NCI-H2029 treated with DMSO at 0.1 percent for 48 hours (cell line): ENCODE data around the gene TLCD3B.
A peak's percentile ranks its signal among the peaks of the same experiment; 100 is the strongest.

ENCODE experiments used
- DNase-seq: peaks from one replicate; lab custom pipeline; 2025; lab: John Stamatoyannopoulos, UW

Gene TLCD3B, protein sequence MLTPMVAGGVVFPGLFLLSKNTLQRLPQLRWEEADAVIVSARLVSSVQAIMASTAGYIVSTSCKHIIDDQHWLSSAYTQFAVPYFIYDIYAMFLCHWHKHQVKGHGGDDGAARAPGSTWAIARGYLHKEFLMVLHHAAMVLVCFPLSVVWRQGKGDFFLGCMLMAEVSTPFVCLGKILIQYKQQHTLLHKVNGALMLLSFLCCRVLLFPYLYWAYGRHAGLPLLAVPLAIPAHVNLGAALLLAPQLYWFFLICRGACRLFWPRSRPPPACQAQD

GRCh38 chr16:30030841-30031413 is at the start of gene TLCD3B:
TSS of gene TLCD3B (minus strand) at chr16:30031271. CDS start at chr16:30030527, 744 bp downstream.
- no peak for DNase-seq

DNA sequence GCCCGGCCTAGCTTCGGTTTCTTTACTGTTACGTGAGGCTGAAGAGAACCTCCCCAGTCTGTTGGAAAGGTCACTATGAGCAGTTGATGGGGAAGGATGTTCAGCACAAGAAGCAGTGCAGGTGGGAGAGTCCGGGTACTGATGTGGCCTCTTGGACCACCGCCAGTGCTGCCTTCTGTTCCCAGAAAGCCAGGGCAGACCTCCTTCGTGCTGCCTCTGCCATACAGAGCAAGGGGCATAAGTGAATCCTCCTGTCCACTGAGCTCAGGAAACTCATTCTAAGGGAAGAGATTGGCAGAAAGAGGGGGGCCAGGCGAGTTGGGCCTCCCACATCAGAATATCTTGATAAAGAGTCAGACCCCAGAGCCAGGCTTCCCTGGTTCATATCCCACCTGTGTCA is 48.4 kb upstream of the TLCD3B start:
- DNase-seq: no peak

- no peak for DNase-seq
These were observed 47.7 kb upstream of the TLCD3B start for GRCh38 chr16:30078744-30079143.

DNA sequence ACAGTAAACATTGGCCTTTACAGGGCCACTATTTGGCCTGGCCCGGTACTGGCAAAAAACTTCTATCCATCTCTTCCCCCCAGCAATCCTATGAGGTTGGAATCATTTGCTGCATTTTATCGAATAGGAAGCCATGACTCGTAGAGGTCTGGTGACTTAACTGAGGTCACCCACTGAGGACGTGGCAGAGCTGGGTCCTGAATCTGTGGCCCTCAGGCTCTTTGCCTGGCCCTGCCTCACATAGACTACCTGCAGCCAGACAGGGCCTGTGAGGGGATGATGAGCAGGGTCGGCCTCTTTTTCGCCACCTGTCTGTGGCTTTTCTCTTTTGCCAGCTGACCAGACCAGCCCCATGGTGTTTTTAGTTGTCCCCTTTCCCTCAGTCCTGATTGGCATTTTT is 46.6 kb upstream of the TLCD3B start:
- DNase-seq: no peak

GRCh38 chr16:30076276-30076791 is 45.3 kb upstream of the TLCD3B start:
- no peak for DNase-seq

DNA sequence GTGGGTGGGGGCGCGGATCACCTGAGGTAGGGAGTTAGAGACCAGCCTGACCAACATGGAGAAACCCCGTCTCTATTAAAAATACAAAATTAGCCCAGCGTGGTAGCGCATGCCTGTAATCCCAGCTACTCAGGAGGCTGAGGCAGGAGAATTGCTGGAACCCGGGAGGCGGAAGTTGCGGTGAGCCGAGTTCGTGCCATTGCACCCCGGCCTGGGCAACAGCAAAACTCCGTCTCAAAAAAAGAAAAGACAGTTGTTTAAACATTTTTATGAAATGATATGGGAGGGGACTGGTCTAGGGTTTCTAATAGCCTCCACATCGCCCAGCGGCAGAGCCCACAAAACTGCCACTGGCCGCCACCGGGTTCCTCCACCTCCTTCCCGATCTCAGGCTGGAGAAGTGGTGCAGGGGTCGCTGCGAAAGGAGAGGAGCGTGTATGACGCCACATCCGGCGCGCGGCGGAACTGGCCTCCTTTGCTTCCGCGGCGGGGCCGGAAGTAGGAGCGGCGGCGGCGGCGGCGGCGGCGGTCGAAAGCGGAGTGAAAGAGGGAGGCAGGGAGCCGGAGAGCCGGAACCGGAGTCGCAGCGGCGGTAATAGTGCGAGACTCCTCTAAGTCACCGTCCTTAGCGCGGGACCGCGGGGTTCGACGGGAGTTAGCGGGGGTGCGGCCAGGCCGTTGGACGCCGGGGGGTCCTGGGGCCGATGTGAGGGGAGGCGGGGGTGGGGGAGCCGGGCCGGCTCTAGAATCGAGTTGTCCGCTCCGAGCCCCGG is 44.6 kb upstream of the TLCD3B start, which contains the start of gene PPP4C:
PPP4C (plus strand) TSS at position 492 of the 773 bp plus-strand sequence. CDS start 384 bp downstream, outside the sequence.
- peak; percentile 63 for DNase-seq

GRCh38 chr16:30070490-30070889 is 39.4 kb upstream of the TLCD3B start:
- DNase-seq: no peak

GRCh38 chr16:30069611-30070462 is 38.8 kb upstream of the TLCD3B start:
- no peak for DNase-seq

DNA sequence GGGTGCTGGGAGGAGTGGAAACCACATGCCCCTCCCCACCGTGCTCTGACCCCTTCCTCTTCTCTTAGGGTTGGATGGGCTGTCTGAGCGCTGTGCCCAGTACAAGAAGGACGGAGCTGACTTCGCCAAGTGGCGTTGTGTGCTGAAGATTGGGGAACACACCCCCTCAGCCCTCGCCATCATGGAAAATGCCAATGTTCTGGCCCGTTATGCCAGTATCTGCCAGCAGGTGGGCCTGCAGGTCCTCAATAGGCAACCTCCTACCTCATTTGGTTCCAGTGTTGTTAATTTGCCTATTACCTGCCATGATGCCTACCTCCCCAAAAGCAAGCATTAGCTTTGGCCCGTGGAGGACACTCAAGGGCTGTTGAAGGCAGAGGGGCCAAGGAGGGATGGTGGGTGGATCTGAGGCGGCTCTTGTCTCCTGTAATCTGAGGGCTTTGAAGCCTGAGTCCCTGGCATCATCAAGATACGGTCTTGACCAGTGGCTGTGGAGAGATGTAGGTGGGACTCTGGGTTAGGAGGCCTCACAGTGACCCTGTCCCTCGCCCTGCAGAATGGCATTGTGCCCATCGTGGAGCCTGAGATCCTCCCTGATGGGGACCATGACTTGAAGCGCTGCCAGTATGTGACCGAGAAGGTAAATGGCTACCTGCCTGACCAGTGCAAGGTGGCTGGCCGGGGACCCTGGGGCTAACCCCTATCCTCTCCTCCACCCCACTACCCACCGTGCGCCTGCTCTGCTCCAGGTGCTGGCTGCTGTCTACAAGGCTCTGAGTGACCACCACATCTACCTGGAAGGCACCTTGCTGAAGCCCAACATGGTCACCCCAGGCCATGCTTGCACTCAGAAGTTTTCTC is 37.9 kb upstream of the TLCD3B start:
- no peak for DNase-seq

- DNase-seq: no peak
These were observed 37.3 kb upstream of the TLCD3B start for GRCh38 chr16:30068333-30068732.

DNA sequence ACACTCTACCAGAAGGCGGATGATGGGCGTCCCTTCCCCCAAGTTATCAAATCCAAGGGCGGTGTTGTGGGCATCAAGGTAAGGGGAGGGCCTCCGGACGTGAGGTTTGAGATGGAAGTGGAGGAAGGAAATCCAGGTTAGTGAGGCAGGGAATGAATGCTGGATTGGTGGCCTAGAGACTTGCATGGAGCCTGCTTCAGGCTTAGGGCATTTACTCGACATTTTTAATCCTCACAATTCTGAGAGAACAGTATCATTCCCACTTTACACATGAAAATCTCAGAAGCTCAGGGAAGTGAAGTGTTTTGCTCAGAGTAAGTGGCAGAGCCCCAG is 36.5 kb upstream of the TLCD3B start:
- DNase-seq: no peak

DNA sequence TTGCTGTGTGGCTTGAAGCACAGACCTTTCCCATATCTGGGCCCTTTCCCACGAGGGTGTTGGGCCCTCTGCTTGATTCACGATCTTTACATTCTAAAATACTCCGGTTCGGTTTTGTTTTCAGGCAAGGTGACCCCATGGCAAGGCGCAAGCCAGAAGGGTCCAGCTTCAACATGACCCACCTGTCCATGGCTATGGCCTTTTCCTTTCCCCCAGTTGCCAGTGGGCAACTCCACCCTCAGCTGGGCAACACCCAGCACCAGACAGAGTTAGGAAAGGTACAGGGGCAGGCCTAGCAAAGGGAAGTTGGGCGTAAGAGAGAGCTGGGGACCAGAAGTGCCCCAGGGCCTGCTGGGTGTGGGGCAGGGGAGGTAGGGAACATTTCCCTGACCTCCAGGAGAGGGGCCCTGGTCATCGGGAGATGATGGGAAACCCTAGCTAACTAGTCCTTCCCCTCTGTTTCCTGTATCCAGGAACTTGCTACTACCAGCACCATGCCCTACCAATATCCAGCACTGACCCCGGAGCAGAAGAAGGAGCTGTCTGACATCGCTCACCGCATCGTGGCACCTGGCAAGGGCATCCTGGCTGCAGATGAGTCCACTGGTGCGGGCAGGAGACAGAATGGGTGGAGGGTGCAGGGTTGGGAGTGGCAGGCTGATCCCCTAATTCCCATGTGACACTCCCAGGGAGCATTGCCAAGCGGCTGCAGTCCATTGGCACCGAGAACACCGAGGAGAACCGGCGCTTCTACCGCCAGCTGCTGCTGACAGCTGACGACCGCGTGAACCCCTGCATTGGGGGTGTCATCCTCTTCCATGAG is 35.9 kb upstream of the TLCD3B start:
- DNase-seq: no peak

- no peak for DNase-seq
These were observed 35.1 kb upstream of the TLCD3B start for GRCh38 chr16:30065943-30066760.

- peak; percentile 88 for DNase-seq
These were observed 34.3 kb upstream of the TLCD3B start, which contains the start of gene ALDOA for GRCh38 chr16:30065102-30065942. TSS of gene ALDOA (plus strand) at chr16:30065760. CDS start at chr16:30066898, 1,138 bp downstream.

DNA sequence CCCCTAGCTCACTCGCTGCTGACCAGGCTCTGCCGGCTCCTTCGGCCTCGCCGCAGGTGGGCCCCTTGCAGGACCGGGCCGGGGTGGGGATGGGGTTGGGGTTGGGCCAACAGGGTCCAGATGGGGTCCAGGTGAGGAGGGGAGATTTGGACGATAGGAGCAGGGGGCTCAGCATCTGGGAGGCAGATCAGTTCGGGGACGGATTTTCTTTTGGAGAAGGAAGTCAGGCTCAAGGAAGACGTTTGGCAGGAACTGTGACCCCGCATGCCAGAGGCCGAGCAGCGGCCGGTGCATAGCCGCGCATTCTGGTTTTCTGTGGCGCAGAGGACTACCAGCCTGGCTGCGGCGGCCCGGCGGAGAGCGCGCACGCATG is 33.6 kb upstream of the TLCD3B start:
- no peak for DNase-seq

- DNase-seq: no peak
These were observed 33.0 kb upstream of the TLCD3B start for GRCh38 chr16:30063893-30064728.

- DNase-seq: no peak
These were observed 32.3 kb upstream of the TLCD3B start for GRCh38 chr16:30063278-30063892.
